Fibroblast of the conjunctiva (primary cell): Measurements from ENCODE around the gene DRP2.
"Not testable (repeated sequence)": the region's sequence is repeated elsewhere in the genome, so short reads cannot be mapped to it uniquely, and the experiment has no call there.

Experiments
- DNase-seq: peaks from one replicate; pipeline ENCODE4 v3.0.0-alpha.2; 2010; ENCODE audit warnings: low read depth

DRP2 gene

GRCh38 chrX:101232316-101232715 is 12.7 kb downstream of the DRP2 start:
- no peak for DNase-seq

- no peak for DNase-seq
Observed at GRCh38 chrX:101237041-101237440, 17.5 kb downstream of the DRP2 start.

DNA sequence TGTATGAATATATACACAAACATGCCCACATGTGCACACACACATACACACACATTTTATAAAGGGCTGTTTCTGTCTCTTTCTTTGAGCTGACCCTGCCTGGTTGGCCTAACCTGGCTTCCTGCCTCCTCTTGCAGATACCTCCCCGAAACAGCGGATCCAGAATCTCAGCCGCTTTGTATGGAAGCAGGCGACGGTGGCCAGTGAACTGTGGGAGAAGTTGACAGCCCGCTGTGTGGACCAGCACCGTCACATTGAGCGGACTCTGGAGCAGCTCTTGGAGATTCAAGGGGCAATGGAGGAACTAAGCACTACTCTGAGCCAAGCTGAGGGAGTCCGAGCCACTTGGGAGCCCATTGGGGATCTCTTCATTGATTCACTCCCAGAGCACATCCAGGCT is 21.9 kb downstream of the DRP2 start:
- no peak for DNase-seq

- no peak for DNase-seq
Observed at GRCh38 chrX:101252634-101253033, 33.0 kb downstream of the DRP2 start.

GRCh38 chrX:101257448-101258258 is 38.1 kb downstream of the DRP2 start:
- DNase-seq, result no peak

GRCh38 chrX:101258259-101258581 is 38.6 kb downstream of the DRP2 start:
- no peak for DNase-seq

DNA sequence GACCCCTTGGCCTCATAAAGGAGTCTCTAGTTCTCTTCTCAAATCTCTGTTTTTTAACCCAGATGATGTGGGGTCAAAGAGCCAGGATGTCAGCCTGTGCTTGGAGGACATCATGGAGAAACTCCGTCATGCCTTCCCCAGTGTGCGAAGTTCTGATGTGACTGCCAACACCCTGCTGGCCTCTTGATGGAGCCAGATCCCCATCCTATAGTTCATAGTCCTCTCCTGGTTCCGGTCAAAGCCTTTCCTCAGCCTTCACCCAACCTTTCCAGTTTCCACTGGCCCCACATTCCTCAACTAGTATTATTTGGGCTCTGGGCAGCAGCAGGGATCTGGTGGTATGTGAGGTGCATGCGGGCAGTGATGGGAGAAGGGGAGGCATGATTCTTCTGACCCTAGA is 40.8 kb downstream of the DRP2 start:
- DNase-seq, result no peak

DNA sequence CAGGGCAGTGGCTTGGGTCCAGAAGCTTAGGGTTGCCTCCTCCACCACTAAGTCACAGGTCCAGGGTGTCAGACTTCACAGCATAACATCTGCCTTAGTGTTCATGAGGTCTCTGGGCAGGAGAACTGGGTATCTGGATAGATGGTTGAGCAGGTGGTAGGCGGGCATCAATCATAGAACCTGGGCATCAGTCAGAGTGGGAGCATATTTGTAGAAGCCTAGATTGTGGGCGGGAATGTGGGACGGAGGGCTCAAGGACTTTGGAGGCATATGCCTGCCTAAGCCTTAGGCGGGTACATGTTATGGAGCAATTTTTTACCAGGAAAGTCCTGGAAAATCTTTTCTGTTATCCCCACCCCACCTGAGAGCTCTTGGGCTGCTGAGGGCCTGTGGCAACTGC is 43.0 kb downstream of the DRP2 start:
- no peak for DNase-seq

GRCh38 chrX:101263766-101264165 is 44.2 kb downstream of the DRP2 start:
- no peak for DNase-seq

GRCh38 chrX:101265869-101266428 is 46.4 kb downstream of the DRP2 start:
- DNase-seq, result no peak

- DNase-seq, result no peak
Observed at GRCh38 chrX:101274198-101274597, 54.6 kb downstream of the DRP2 start.

DNA sequence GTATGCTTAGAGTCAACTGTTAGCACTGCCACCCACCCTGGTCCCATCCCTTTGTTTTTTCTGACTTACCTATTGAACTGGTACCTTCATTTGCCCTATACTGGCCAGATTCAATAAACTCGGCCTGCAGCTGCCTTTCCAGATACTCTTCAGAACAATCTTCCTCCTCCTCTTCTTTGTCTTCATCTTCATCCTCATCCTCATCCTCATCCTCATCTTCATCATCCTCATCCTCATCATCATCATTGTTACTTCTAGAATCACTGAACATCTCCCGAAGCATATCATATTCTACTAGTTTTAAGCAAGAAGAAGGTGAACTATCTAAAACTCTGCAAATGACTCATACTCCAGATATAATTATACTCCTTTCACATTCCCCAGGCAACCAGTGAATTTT is 56.7 kb downstream of the DRP2 start:
- DNase-seq, result no peak

DNA sequence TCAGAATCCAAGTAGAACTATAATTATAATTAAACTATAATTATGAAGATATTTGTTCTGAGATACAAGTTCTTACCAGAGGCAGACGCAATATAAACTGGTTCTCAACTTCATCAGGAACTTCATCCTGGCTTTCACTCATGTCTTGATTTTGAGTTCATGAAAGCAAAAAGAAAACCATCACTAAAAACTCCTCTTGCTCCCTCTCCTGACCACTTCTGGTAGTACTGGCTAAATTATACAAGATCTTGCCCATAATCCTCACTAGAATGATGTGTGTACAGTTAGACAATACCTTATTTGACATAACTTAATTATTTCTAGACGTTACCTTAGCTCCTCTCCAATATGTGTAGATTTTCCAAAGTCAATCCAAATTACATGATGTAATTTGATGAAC is 67.8 kb downstream of the DRP2 start:
- DNase-seq, result peak; percentile 18

DNA sequence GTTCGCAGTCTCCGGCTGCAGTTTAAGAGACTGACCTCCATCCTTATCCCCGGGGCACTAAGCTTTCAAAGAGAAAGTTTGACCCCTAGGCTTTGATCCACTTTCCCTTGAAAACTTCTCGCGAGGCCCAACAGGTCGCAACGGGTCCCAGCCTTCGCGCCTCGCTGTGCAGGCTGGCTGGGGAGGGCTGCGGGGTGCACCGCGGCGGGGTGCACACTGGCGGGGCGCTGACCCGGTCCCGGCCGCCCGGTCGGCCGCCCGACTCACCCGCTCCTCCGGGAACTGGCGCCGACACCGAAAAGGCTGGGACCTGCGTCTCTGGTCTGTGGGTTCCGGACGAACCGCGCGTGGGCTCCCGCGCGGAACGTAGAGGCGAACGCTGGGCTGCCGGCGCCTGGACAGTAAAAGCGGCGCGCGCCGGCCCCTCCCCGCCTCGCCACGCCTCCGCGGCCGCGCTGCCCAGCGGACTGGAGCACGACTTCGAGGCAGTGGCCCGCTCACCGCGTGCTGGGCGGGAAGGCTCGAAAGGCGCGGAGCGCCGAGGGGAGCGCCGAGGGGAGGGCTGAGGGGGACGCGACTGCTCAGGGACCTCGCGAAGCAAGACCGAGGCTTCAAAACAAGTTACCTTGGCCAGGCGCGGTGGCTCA is 71.5 kb downstream of the DRP2 start, which contains the start of gene TAF7L:
TSS of gene TAF7L (minus strand) at position 378 of the 647 bp plus-strand sequence. CDS start 3,791 bp downstream, outside the sequence.
- no peak for DNase-seq

GRCh38 chrX:101295603-101296002 is 76.0 kb downstream of the DRP2 start:
- DNase-seq, result not testable (repeated sequence)

GRCh38 chrX:101303790-101304189 is 84.2 kb downstream of the DRP2 start:
- no peak for DNase-seq
